Heart left ventricle (tissue), 16 donors: ENCODE results near the gene GALNT10. TPM values are rescaled to one million over a fixed set of nuclear protein-coding genes. Genes with fewer than 3 reads are reported as not detected.

Experiments
- ATAC-seq, 4 donors: fragments of 200-7000 bp; cut with Tn5 transposase; one replicate each; pipeline ENCODE4 v1.9.1; 2020 to 2022; ENCODE audit warnings: moderate library complexity in 4 of 4, mild to moderate bottlenecking in 3 of 4, moderate number of reproducible peaks in 1 of 4
- DNase-seq, 5 donors: peaks; one replicate each; pipeline ENCODE4 v3.0.0-alpha.2; 2020
- H3K27ac ChIP-seq, 12 donors: fragments of 200-600 bp; sonication (generic) in 4 of 12; one replicate each; pipeline versions ENCODE4 v1.5.0 to v1.8.0; 2016 to 2022; ENCODE audit warnings: mild to moderate bottlenecking in 2 of 12
- H3K27me3 ChIP-seq, 9 donors: fragments of 200-600 bp; sonication (generic) in 2 of 9; one replicate each; pipeline versions ENCODE4 v1.5.1 to v1.8.0; 2016 to 2022; ENCODE audit warnings: mild to moderate bottlenecking in 3 of 9
- H3K36me3 ChIP-seq, 9 donors: fragments of 200-600 bp; sonication (generic) in 2 of 9; one replicate each; pipeline versions ENCODE4 v1.5.0 to v1.8.0; 2018 to 2022; ENCODE audit warnings: mild to moderate bottlenecking in 2 of 9
- H3K4me1 ChIP-seq, 12 donors: fragments of 200-600 bp; sonication (generic) in 4 of 12; one replicate each; pipeline versions ENCODE4 v1.5.0 to v1.8.0; 2016 to 2022; ENCODE audit warnings: mild to moderate bottlenecking in 3 of 12
- H3K4me3 ChIP-seq, 12 donors: fragments of 200-600 bp; sonication (generic) in 4 of 12; one replicate each; pipeline versions ENCODE4 v1.5.0 to v1.8.0; 2017 to 2022; ENCODE audit warnings: mild to moderate bottlenecking in 9 of 12, moderate library complexity in 4 of 12
- H3K9me3 ChIP-seq, 12 donors: fragments of 200-600 bp; sonication (generic) in 4 of 12; one replicate each; pipeline versions ENCODE4 v1.5.0 to v1.8.0; 2016 to 2022; ENCODE audit warnings: mild to moderate bottlenecking in 1 of 12
- POLR2A ChIP-seq, 2 donors: fragments of 450-650 bp; IDR thresholded peaks; one replicate each; pipeline ENCODE4 v1.6.1; 2017; ENCODE audit warnings: antibody characterized with exemption in 2 of 2, mild to moderate bottlenecking in 2 of 2, moderate library complexity in 2 of 2
- WGBS, 4 donors: extraction: QIAGEN DNeasy Blood & Tissue Kit in 2 of 4; methylation state at CpG; one replicate each; pipeline versions ENCODE4 v1.1.5 to v1.1.7; 2013 to 2018; 5-methylcytosine and 5-hydroxymethylcytosine counted together
- intact Hi-C, 10 donors: fragments of 100-400 bp; cut with DNase I; formaldehyde crosslinking; loops; one replicate each; pipeline versions ENCODE4 v1.11.1 to v1.14.2; 2022
- polyA plus RNA-seq, 2 donors: library from polyadenylated mRNA; stranded (reverse); fragments of 200-250 nt; gene quantifications; one replicate each; pipeline ENCODE4 v1.2.3, GENCODE V29; 2013
- total RNA-seq, 9 donors: library from RNA; depleted of rRNA in 2 of 9; stranded (reverse); fragments of >200 nt in 2 of 9; fragmentation: NEBNext Ultra II Directional in 3 of 9; extraction: Animal tissue kit (Norgen Biotek cat#: 25700) in 3 of 9; gene quantifications; one replicate each; pipeline versions ENCODE4 v1.1.0 to v1.2.4, GENCODE V29; 2016 to 2023
- TF ChIP-seq, protein P1 (sequence below), 12 donors: fragments of 200-600 bp; sonication (generic) in 4 of 12; IDR thresholded peaks; one replicate each; pipeline versions ENCODE4 v1.5.0 to v1.8.0; 2018 to 2022; ENCODE audit warnings: antibody characterized with exemption in 12 of 12, mild to moderate bottlenecking in 5 of 12
- donor health status: ischemic (EF 13 %, LVEDD 7.1; RV severe dilation, severe dysfunction).
- donor health status: healthy with polysubstance abuse.
- donor health status: DM: no; HTN: yes; CAD: no.
- donor health status: DM: no; HTN: no; CAD: no.
- donor health status: ischemic (EF 25% LVEDD 6.9; RV normal size, moderate dysfunction).
- donor health status: ischemic (EF 25% LVEDD 5.7; RV mildly dilated, moderate dysfunction).
- donor health status: healthy.
- donor health status: DM: yes; HTN: yes; CAD: no.
- donor health status: ischemic (EF 35%, LVEDD 5.7; RV mildly dilated, moderate dysfunction).
- donor health status: nonischemic (EF 11% LVEDD 7.7; RV severe dilation, severe dysfunction).
- donor health status: DM: yes; HTN: yes; CAD: no.
- donor health status: PGD.
- donor health status: ischemic (EF 29% LVEDD 5.4; RV normal size, mild dysfunction).
- donor health status: nonischemic (EF 23%, LVEDD 6.1; RV moderate dilation, normal function).

The GALNT10 gene
- total and polyA plus RNA-seq, 11 donors = 2.7 to 20.7 (median 14.4) TPM

DNA sequence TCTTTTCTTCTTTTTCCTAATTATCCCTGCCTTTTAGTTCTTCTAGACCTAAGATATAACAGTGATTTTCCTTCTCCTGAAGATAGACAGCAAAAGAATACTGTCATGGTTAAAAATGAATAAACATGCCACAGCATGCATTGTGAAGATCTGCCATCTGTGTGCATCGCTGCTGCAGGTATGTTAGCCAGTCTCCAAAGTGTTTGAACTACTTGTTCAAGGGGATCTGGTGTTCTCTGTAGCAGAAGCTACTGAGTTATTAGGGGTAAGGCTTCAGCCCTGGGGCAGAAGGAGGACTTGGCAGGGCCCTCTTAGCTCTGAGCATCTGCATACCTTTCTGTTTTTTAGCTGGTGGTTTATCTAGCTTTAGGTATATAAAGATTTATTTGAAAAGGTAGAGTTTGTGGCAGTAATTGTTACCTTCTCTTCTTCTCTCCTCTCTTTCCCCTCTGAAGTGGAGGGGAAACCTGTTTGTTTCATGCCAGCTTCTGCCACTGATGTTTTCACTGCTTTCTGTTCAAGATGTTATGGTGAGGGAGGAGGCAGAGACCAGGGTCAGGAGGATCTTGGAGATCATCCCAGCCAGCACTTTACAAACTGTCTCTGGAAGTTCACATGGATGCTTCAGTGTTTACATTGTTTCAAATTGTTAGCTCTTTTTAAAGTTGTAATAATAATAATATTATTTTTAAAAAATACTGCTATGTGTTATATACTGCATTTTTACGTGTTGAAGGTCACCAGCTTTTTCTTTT lies 25.2 kb downstream of the GALNT10 start:
- intact Hi-C loops = no loop called here
- peaks cover 0 to 13% (median 3%) of the 10 kb centered on the region in 9 donors for H3K36me3 ChIP-seq
- H3K4me3 ChIP-seq = no peak overlapping the region
- peak overlapping the region in 1 of 12 donors; percentile 59 for H3K27ac ChIP-seq
- peaks cover 0 to 40% (median under 1%) of the 10 kb centered on the region in 12 donors for H3K4me1 ChIP-seq
- H3K27me3 ChIP-seq = no peaks in the 10 kb centered on the region
- TF ChIP-seq POLR2A (IDR thresholded peaks at IDR 0.05) = no peak
- WGBS, 4 donors = 91 to 98% (median 96%) methylated on average over 2 of the region's 2 CpGs
- no peaks in the 10 kb centered on the region for H3K9me3 ChIP-seq
- no peak for ATAC-seq
- DNase-seq = no peak

DNA sequence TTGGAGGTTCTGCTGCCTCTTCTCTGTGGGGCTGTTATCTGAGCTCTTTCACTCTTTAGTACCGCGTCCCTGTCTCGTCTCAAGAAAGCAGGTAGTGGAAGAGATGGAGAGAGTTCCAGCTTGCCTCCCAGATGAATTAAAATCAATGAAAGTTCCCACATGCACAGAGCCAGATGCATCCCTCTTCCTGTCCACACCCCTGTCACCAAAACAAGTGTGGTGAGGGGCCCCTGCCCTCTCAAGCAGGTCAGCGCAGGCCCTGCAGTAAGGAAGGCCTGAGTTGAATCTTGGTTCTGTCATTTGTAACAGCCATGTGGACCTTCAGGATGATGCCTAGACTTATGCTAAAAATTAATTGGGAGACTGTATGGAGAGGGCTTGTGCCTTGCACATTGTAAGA lies 26.9 kb downstream of the GALNT10 start:
- WGBS, 4 donors = 89 to 94% (median 91%) methylated on average over 4 of the region's 4 CpGs
- no peak overlapping the region for H3K4me3 ChIP-seq
- H3K9me3 ChIP-seq = no peaks in the 10 kb centered on the region
- H3K4me1 ChIP-seq = peaks cover 0 to 57% (median 10%) of the 10 kb centered on the region in 12 donors
- TF ChIP-seq POLR2A (IDR thresholded peaks at IDR 0.05) = no peak
- TF ChIP-seq, protein P1, sequence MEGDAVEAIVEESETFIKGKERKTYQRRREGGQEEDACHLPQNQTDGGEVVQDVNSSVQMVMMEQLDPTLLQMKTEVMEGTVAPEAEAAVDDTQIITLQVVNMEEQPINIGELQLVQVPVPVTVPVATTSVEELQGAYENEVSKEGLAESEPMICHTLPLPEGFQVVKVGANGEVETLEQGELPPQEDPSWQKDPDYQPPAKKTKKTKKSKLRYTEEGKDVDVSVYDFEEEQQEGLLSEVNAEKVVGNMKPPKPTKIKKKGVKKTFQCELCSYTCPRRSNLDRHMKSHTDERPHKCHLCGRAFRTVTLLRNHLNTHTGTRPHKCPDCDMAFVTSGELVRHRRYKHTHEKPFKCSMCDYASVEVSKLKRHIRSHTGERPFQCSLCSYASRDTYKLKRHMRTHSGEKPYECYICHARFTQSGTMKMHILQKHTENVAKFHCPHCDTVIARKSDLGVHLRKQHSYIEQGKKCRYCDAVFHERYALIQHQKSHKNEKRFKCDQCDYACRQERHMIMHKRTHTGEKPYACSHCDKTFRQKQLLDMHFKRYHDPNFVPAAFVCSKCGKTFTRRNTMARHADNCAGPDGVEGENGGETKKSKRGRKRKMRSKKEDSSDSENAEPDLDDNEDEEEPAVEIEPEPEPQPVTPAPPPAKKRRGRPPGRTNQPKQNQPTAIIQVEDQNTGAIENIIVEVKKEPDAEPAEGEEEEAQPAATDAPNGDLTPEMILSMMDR (IDR thresholded peaks at IDR 0.05) = no peak
- ATAC-seq = no peak
- H3K36me3 ChIP-seq = peaks cover 0 to 13% (median 0%) of the 10 kb centered on the region in 9 donors
- intact Hi-C loops = no loop called here
- H3K27ac ChIP-seq = no peak overlapping the region
- no peak for DNase-seq
- H3K27me3 ChIP-seq = no peaks in the 10 kb centered on the region

DNA sequence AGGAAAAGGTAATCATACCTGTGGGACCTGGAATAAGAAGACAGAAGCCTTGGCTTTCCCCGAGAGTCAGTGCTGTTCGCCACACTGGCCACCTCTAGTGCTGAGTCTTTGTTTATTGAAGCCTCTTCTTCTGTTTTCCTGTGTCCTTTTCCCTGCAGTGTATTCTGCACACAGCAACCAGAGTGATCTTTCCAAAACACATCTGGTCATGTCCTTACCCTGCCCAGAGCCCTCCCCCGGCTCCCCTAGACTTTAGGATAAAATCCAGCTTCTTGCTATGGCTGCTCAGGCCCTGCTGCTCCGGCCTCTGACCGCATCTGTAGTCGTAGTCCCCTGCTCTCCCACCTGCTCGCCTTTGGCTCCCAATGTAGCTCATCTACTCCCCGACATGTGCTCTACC lies 28.3 kb downstream of the GALNT10 start:
- Histone ChIP-seq H3K36me3 (peaks cover 0 to 13% (median 0%) of the 10 kb centered on the region in 9 donors), H3K27me3 (no peaks in the 10 kb centered on the region), H3K9me3 (no peaks in the 10 kb centered on the region), H3K4me3 (no peak overlapping the region), H3K27ac (no peak overlapping the region), H3K4me1 (peaks cover 0 to 49% (median 10%) of the 10 kb centered on the region in 12 donors)
- TF ChIP-seq, protein P1 (IDR thresholded peaks at IDR 0.05) = no peak
- no peak for TF ChIP-seq POLR2A (IDR thresholded peaks at IDR 0.05)
- DNase-seq = no peak
- intact Hi-C loops = loop anchor here in 1 of 10 donors (1.0 kb wide), 1 partner anchor 22 kb away; no protein-coding TSS in a partner anchor
- ATAC-seq = no peak
- 95 to 98% (median 97%) methylated on average over 8 of the region's 8 CpGs for whole genome bisulfite sequencing, 4 donors

DNA sequence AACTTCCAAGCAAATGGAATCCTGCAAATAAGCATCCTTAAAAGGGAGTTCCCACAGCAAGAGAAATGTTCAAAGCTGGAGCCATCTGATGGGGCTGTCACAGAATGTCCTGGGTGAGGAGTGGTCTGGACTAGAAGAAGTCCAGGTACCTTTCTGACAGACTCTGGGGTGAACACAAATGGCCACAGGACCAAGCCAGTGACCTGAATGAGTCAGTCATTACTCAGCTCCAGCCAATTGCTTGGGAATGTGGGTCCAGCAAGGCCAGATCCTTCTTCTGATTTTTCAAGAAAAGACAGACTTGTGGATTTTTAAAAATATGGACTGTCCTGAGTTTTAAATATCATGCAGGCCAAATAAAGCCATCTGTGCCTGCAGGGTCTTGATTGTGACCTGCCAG lies 30.1 kb downstream of the GALNT10 start:
- no peaks in the 10 kb centered on the region for H3K27me3 ChIP-seq
- intact Hi-C loops = no loop called here
- TF ChIP-seq POLR2A (IDR thresholded peaks at IDR 0.05) = no peak
- TF ChIP-seq, protein P1 (IDR thresholded peaks at IDR 0.05) = no peak

More for the DNA sequence above, 30.1 kb downstream of the GALNT10 start:
- peaks cover 0 to 38% (median 10%) of the 10 kb centered on the region in 12 donors for H3K4me1 ChIP-seq
- no peak for DNase-seq
- H3K9me3 ChIP-seq = no peaks in the 10 kb centered on the region
- ATAC-seq = peak in 1 of 4 donors; percentile 76
- no peak overlapping the region for H3K4me3 ChIP-seq
- H3K36me3 ChIP-seq = peaks cover 0 to 13% (median 0%) of the 10 kb centered on the region in 9 donors
- H3K27ac ChIP-seq = peak overlapping the region in 6 of 12 donors; percentile 32 to 66 (median 50)
